ENCODE results near the gene TLR2.
A peak's percentile ranks its signal among the peaks of the same experiment; 100 is the strongest.

Gene TLR2

GRCh38 chr4:153733751-153734448 lies 49.8 kb downstream of the TLR2 start:
- DNase-seq = peak; percentile 25

GRCh38 chr4:153735906-153736461 lies 51.9 kb downstream of the TLR2 start:
- DNase-seq = no peak

GRCh38 chr4:153741541-153741940 lies 57.5 kb downstream of the TLR2 start:
- DNase-seq = no peak

GRCh38 chr4:153745651-153746050 lies 61.6 kb downstream of the TLR2 start:
- DNase-seq = no peak

- DNase-seq = no peak
Observed at GRCh38 chr4:153747406-153747955, 63.4 kb downstream of the TLR2 start.

- DNase-seq = no peak
Observed at GRCh38 chr4:153748378-153748777, 64.3 kb downstream of the TLR2 start.

GRCh38 chr4:153750197-153750817 lies 66.2 kb downstream of the TLR2 start:
- DNase-seq = peak; percentile 71

- no peak for DNase-seq
Observed at GRCh38 chr4:153755186-153755585, 71.1 kb downstream of the TLR2 start.

All from activated CD4-positive, alpha-beta T cell treated with anti-CD3 and anti-CD28 coated beads, Interleukin-2, amount 50 U/mL, for 16 hours (primary cell).